HepG2 (cell line): ENCODE data around the gene RBM34. TPM values are rescaled to one million over a fixed set of nuclear protein-coding genes. Genes with fewer than 3 reads are reported as not detected.
A peak's percentile ranks its signal among the peaks of the same experiment; 100 is the strongest.

Experiments used
- ATAC-seq: fragments of 200-7000 bp; cut with Tn5 transposase; 3 replicates; pipeline ENCODE4 v1.9.1; 2020; ENCODE audit warnings: mild to moderate bottlenecking, moderate library complexity
- BruUV-seq: library from RNA; stranded (reverse); fragments of 400-500 nt; replicated peaks from 2 replicates; lab custom pipeline; 2021; lab: Mats Ljungman, UMichigan
- CTCF ChIA-PET: fragments of 300-600 bp; formaldehyde crosslinking; extraction: SDS; loops from one replicate; lab custom pipeline; 2021; ENCODE audit warnings: low total read pairs, inconsistent platforms, low intra/inter-chr PET ratio; lab: Yijun Ruan, JAX
- POLR2A ChIA-PET: fragments of 350-600 bp; sonication (Branson Sonifier 250); formaldehyde crosslinking; loops from one replicate; lab custom pipeline; 2020; ENCODE audit warnings: antibody characterized with exemption, inconsistent platforms; lab: Yijun Ruan, JAX
- DNase-seq: peaks from one replicate; pipeline ENCODE4 v3.0.0-alpha.2; 2015; ENCODE audit warnings: low spot score
- FAIRE-seq: peaks from 3 replicates; lab custom pipeline; 2011; peaks lifted over from hg19 to GRCh38; lab: Jason Lieb, UNC
- H2AFZ ChIP-seq: one replicate; pipeline ENCODE4 v1.6.1; 2011; ENCODE audit warnings: low read length, inconsistent platforms
- H3K27ac ChIP-seq: fragments of 300-600 bp; 3 replicates; pipeline ENCODE4 v1.8.0; 2011; ENCODE audit warnings: mixed run types, mild to moderate bottlenecking, mixed read lengths, low read length, inconsistent platforms; ENCODE audit not compliant: insufficient read depth; ENCODE audit errors: extremely low read length
- H3K27me3 ChIP-seq, 2 experiments: fragments of 200-600 bp in 1 of 2; 2 replicates in 1 of 2; 3 replicates in 1 of 2; pipeline versions ENCODE4 v1.6.0 to v1.8.0; 2011; ENCODE audit warnings: low read length in 2 of 2, mild to moderate bottlenecking in 2 of 2, moderate library complexity in 2 of 2, inconsistent platforms in 1 of 2; ENCODE audit not compliant: insufficient read depth in 2 of 2, control insufficient read depth in 1 of 2
- H3K36me3 ChIP-seq, 2 experiments: fragments of 200-600 bp in 1 of 2; replicated peaks in 1 of 2; 2 replicates in 1 of 2; 3 replicates in 1 of 2; pipeline versions ENCODE4 v1.5.1 to v1.8.0; 2011; ENCODE audit warnings: low read length in 2 of 2, inconsistent platforms in 1 of 2; ENCODE audit not compliant: insufficient read depth in 2 of 2, control insufficient read depth in 1 of 2
- H3K4me1 ChIP-seq: 2 replicates; pipeline ENCODE4 v1.5.1; 2012; ENCODE audit warnings: low read length, inconsistent platforms; ENCODE audit not compliant: insufficient read depth
- H3K4me2 ChIP-seq: 2 replicates; pipeline ENCODE4 v1.6.0; 2011; ENCODE audit warnings: low read depth, low read length, inconsistent platforms
- H3K4me3 ChIP-seq, 3 experiments: fragments of 200-600 bp in 1 of 3; sonication (generic), shearing (Covaris generic) in 1 of 3; replicated peaks in 1 of 3; 2 replicates each; pipeline ENCODE4 v1.5.1; 2011 to 2016; ENCODE audit warnings: low read length in 3 of 3, inconsistent platforms in 2 of 3, low read depth in 2 of 3, mild to moderate bottlenecking in 2 of 3, control low read depth in 1 of 3, mixed read lengths in 1 of 3; ENCODE audit not compliant: insufficient read depth in 1 of 3
- H3K79me2 ChIP-seq: one replicate; pipeline ENCODE4 v1.6.1; 2011; ENCODE audit warnings: low read length, inconsistent platforms; ENCODE audit not compliant: insufficient read depth
- H3K9ac ChIP-seq: 2 replicates; pipeline ENCODE4 v1.6.0; 2011; ENCODE audit warnings: mild to moderate bottlenecking, low read depth, low read length, inconsistent platforms; ENCODE audit not compliant: insufficient read depth
- H3K9me3 ChIP-seq: 2 replicates; pipeline ENCODE4 v1.5.1; 2012; ENCODE audit warnings: mild to moderate bottlenecking, low read length
- H4K20me1 ChIP-seq: 2 replicates; pipeline ENCODE4 v1.6.0; 2011; ENCODE audit warnings: inconsistent platforms, mild to moderate bottlenecking, low read length, moderate library complexity; ENCODE audit not compliant: insufficient read depth
- CEBPG ChIP-seq: IDR thresholded peaks from 2 replicates; pipeline ENCODE4 v1.6.1; 2016
- EP300 ChIP-seq, 3 experiments: sonication (generic) in 1 of 3; formaldehyde crosslinking in 1 of 3; IDR thresholded peaks; 2 replicates each; pipeline versions ENCODE4 v1.5.1 to v1.6.1; 2011 to 2020; ENCODE audit warnings: low read depth in 2 of 3, low read length in 2 of 3, borderline replicate concordance in 1 of 3, improper control_type of control experiment in 1 of 3, mild to moderate bottlenecking in 1 of 3, missing genetic modification reagents in 1 of 3, moderate library complexity in 1 of 3
- FOSL2 ChIP-seq: sonication (generic); formaldehyde crosslinking; IDR thresholded peaks from 2 replicates; pipeline ENCODE4 v1.4.0; 2020; ENCODE audit warnings: missing genetic modification reagents
- HNF4A ChIP-seq: sonication (generic); formaldehyde crosslinking; IDR thresholded peaks from 2 replicates; pipeline ENCODE4 v1.4.0; 2020; ENCODE audit warnings: missing genetic modification reagents
- MED1 ChIP-seq: sonication (generic); formaldehyde crosslinking; IDR thresholded peaks from 2 replicates; pipeline ENCODE4 v1.4.0; 2020; ENCODE audit warnings: missing genetic modification reagents
- NCOA2 ChIP-seq: sonication (generic); formaldehyde crosslinking; IDR thresholded peaks from 2 replicates; pipeline ENCODE4 v1.8.0; 2022; ENCODE audit warnings: inconsistent platforms
- PHF5A ChIP-seq: IDR thresholded peaks from one replicate; pipeline ENCODE4 v1.6.1; 2018; ENCODE audit warnings: low read depth, missing genetic modification reagents; ENCODE audit not compliant: unreplicated experiment
- RBFOX2 ChIP-seq: fragments of 200-400 bp; formaldehyde crosslinking; IDR thresholded peaks from 2 replicates; pipeline ENCODE4 v1.6.1; 2017; ENCODE audit warnings: low read depth, mild to moderate bottlenecking, low read length
- ZNF770 ChIP-seq: sonication (generic); formaldehyde crosslinking; IDR thresholded peaks from 2 replicates; pipeline ENCODE4 v1.5.0; 2020; ENCODE audit warnings: mild to moderate bottlenecking, missing genetic modification reagents
- WGBS: methylation state at CpG from one replicate; pipeline ENCODE4 v1.1.6; 2017; ENCODE audit warnings: low lambda C conversion rate; 5-methylcytosine and 5-hydroxymethylcytosine counted together
- in situ Hi-C: cut with HindIII; loops from 2 replicates; pipeline ENCODE4 v1.10.0; 2017; ENCODE audit warnings: low pct_unique_long_range_greater_than_20kb; ENCODE audit not compliant: extremely low pct_ligation_motif_present
- intact Hi-C: fragments of 100-400 bp; cut with micrococcal nuclease; formaldehyde crosslinking; loops from one replicate; pipeline ENCODE4 v1.10.0; 2022; ENCODE audit not compliant: unreplicated experiment
- polyA plus RNA-seq, 8 experiments: library from polyadenylated mRNA; depleted of rRNA in 3 of 8; stranded (reverse) in 7 of 8; unstranded in 1 of 8; fragments of >200 nt; fragmentation: Illumina TruSeq in 4 of 8; extraction: Trizol in 4 of 8; gene quantifications; 2 replicates each; pipeline versions ENCODE4 v1.2.1 to v1.2.3, GENCODE V29; 2011 to 2016; ENCODE audit warnings: low read depth in 4 of 8, missing spikeins in 1 of 8, mixed read lengths in 1 of 8; ENCODE audit not compliant: insufficient read depth in 1 of 8
- total RNA-seq, 5 experiments: library from RNA; depleted of rRNA; stranded (reverse); fragments of >200 nt; fragmentation: Illumina TruSeq; extraction: Trizol; gene quantifications; 2 replicates each; pipeline ENCODE4 v1.2.3, GENCODE V29; 2016; ENCODE audit warnings: low read depth in 1 of 5

The RBM34 gene
- total and polyA plus RNA-seq, 2 of the 13 experiments (the other 11 are each of a cell fraction or from before 2014, with no cell fraction given), result 34.7 to 73.0 TPM

- ChIA-PET CTCF (no interaction called here), POLR2A (interaction anchor here (1.2 to 1.9 kb wide), 4 partner anchors 9 to 173 kb away, joined by 4 to 6 read pairs (median 5); partner anchors contain the start of gene RBM34)
- BruUV-seq, result no TSS peak
Observed at GRCh38 chr1:235130766-235131270, 30.2 kb downstream of the RBM34 start.

More at GRCh38 chr1:235130766-235131270, 30.2 kb downstream of the RBM34 start:
- no peak overlapping the region for H2AFZ ChIP-seq
- WGBS, result 90% methylated on average over 7 of the region's 7 CpGs
- H3K27ac ChIP-seq, result peak overlapping the region; percentile 94
- no peak overlapping the region for H3K4me3 ChIP-seq
- ATAC-seq, result no peak
- H3K4me1 ChIP-seq, result peaks cover 39% of the 10 kb centered on the region
- intact Hi-C loops, result no loop called here
- 0 out of 2 replicates have a peak, but pooled peaks have one; percentile 8 for TF ChIP-seq CEBPG
- TF ChIP-seq MED1 (CRISPR knock-in tag), result peak; percentile 21; the same call in 1 of the 2 replicates
- TF ChIP-seq PHF5A (CRISPR knock-in tag), result no peak
- no peak for TF ChIP-seq EP300 (IDR thresholded peaks at IDR 0.05; ENCODE audit: low read depth in 2 of 2, low read length in 2 of 2)
- no peak for TF ChIP-seq EP300 (CRISPR knock-in tag; IDR thresholded peaks at IDR 0.05; ENCODE audit: borderline replicate concordance)
- peak; percentile 16; the same call in 1 of the 2 replicates for TF ChIP-seq HNF4A (CRISPR knock-in tag)
- TF ChIP-seq ZNF770, result peak; percentile 82
- peak; percentile 42; the same call in 1 of the 2 replicates for TF ChIP-seq FOSL2 (CRISPR knock-in tag)
- no peak for TF ChIP-seq RBFOX2
- TF ChIP-seq NCOA2 (CRISPR knock-in tag), result 0 out of 2 replicates have a peak, but pooled peaks have one; percentile 21
- TF ChIP-seq, all 625 proteins: peak for 6
- no peak overlapping the region for H3K9ac ChIP-seq
- no peak for DNase-seq
- H3K79me2 ChIP-seq, result peaks cover 29% of the 10 kb centered on the region
- in situ Hi-C loops, result no loop called here
- peaks cover 16% of the 10 kb centered on the region for H4K20me1 ChIP-seq
- no peaks in the 10 kb centered on the region; a peak in 1 of 5 replicates for H3K27me3 ChIP-seq
- FAIRE-seq, result no peak
- H3K4me2 ChIP-seq, result 0 out of 2 replicates have a peak overlapping the region, but pooled peaks have one; percentile 7
- H3K9me3 ChIP-seq, result no peaks in the 10 kb centered on the region
- H3K36me3 ChIP-seq, result peaks cover 8 to 34% of the 10 kb centered on the region in 2 experiments
